AG04450 (cell line): ENCODE measurements around the gene PDK1. TPM values are rescaled to one million over a fixed set of nuclear protein-coding genes. Genes with fewer than 3 reads are reported as not detected.

ENCODE experiments used
- CTCF ChIA-PET: fragments of 300-600, 350-600 bp; formaldehyde crosslinking; extraction: SDS; loops from one replicate; lab custom pipeline; 2022; ENCODE audit warnings: antibody characterized with exemption, inconsistent platforms; lab: Charles Lee
- POLR2A ChIA-PET: fragments of 350-600 bp; formaldehyde crosslinking; extraction: SDS; loops from one replicate; lab custom pipeline; 2021; ENCODE audit warnings: antibody characterized with exemption, inconsistent platforms; lab: Yijun Ruan, JAX
- DNase-seq: peaks from one replicate; pipeline ENCODE4 v3.0.0-alpha.2; 2011; ENCODE audit warnings: low read depth, low spot score
- H3K27ac ChIP-seq: one replicate; pipeline ENCODE4 v1.5.1; 2012; ENCODE audit warnings: low read depth, low read length, control low read depth
- H3K27me3 ChIP-seq: one replicate; pipeline ENCODE4 v1.6.0; 2012; ENCODE audit warnings: low read length; ENCODE audit not compliant: control insufficient read depth, insufficient read depth
- H3K4me3 ChIP-seq: 2 replicates; pipeline ENCODE4 v1.5.1; 2011; ENCODE audit warnings: mild to moderate bottlenecking, low read depth, low read length, control low read depth
- H3K9me3 ChIP-seq: 2 replicates; pipeline ENCODE4 v1.5.1; 2012; ENCODE audit warnings: low read length; ENCODE audit not compliant: control insufficient read depth, insufficient read depth
- polyA plus RNA-seq: library from polyadenylated mRNA; depleted of rRNA; stranded (reverse); fragments of >200 nt; gene quantifications from 2 replicates; pipeline ENCODE4 v1.2.3, GENCODE V29; 2011
- TF ChIP-seq, protein P1 (sequence below): IDR thresholded peaks from 2 replicates; pipeline ENCODE4 v1.5.1; 2011; ENCODE audit warnings: low read depth, low read length, control low read depth, inconsistent platforms

Gene PDK1
- polyA plus RNA-seq, 1 experiment: 32.8 TPM

GRCh38 chr2:172623249-172623965 is 67.5 kb downstream of the PDK1 start:
- ChIA-PET CTCF (interaction anchor here (0.5 to 1.2 kb wide), 3 partner anchors 10 to 51 kb away, joined by 3 read pairs; no protein-coding TSS in a partner anchor), POLR2A (interaction anchor here (0.6 to 0.7 kb wide), 2 partner anchors 216 to 391 kb away, joined by 3 to 8 read pairs; no protein-coding TSS in a partner anchor)
- no peaks in the 10 kb centered on the region for H3K27me3 ChIP-seq
- TF ChIP-seq, protein P1, sequence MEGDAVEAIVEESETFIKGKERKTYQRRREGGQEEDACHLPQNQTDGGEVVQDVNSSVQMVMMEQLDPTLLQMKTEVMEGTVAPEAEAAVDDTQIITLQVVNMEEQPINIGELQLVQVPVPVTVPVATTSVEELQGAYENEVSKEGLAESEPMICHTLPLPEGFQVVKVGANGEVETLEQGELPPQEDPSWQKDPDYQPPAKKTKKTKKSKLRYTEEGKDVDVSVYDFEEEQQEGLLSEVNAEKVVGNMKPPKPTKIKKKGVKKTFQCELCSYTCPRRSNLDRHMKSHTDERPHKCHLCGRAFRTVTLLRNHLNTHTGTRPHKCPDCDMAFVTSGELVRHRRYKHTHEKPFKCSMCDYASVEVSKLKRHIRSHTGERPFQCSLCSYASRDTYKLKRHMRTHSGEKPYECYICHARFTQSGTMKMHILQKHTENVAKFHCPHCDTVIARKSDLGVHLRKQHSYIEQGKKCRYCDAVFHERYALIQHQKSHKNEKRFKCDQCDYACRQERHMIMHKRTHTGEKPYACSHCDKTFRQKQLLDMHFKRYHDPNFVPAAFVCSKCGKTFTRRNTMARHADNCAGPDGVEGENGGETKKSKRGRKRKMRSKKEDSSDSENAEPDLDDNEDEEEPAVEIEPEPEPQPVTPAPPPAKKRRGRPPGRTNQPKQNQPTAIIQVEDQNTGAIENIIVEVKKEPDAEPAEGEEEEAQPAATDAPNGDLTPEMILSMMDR: no peak
- H3K27ac ChIP-seq: peak overlapping the region; percentile 33
- no peak overlapping the region for H3K4me3 ChIP-seq
- H3K9me3 ChIP-seq: peaks cover 7% of the 10 kb centered on the region
- DNase-seq: peak; percentile 51

DNA sequence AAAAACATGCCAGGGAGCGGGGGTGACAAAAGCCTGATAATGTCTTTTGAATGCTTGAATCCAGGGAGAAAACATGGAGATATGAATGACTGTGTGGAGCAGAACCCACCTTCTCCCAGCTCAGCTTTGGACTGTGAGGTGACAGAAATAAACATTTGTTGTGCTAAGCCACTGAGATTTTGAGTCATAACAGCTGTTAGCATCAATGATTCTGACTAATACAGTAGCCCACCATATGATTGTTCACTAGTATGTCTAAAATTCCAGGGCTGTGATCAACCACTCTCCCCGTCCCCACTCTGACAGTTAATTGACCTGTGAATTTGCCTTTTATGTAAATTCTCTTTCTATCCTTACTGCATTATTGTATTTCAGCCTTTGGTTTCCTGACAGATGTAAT is 69.1 kb downstream of the PDK1 start:
- ChIA-PET POLR2A (interaction anchor here (0.6 kb wide), 1 partner anchor 85 kb away, joined by 3 read pairs; no protein-coding TSS in a partner anchor), CTCF (interaction anchor here (0.6 to 1.1 kb wide), 3 partner anchors 31 to 503 kb away, joined by 3 read pairs; no protein-coding TSS in a partner anchor)
- TF ChIP-seq, protein P1: no peak
- H3K4me3 ChIP-seq: no peak overlapping the region
- no peak for DNase-seq
- H3K27me3 ChIP-seq: no peaks in the 10 kb centered on the region
- H3K27ac ChIP-seq: no peak overlapping the region
- peaks cover 7% of the 10 kb centered on the region for H3K9me3 ChIP-seq

GRCh38 chr2:172627181-172627580 is 71.3 kb downstream of the PDK1 start:
- H3K9me3 ChIP-seq: peaks cover 7% of the 10 kb centered on the region
- no peak overlapping the region for H3K4me3 ChIP-seq
- no peaks in the 10 kb centered on the region for H3K27me3 ChIP-seq
- no peak overlapping the region for H3K27ac ChIP-seq
- TF ChIP-seq, protein P1: no peak
- ChIA-PET CTCF (no interaction called here), POLR2A (no interaction called here)
- no peak for DNase-seq

DNA sequence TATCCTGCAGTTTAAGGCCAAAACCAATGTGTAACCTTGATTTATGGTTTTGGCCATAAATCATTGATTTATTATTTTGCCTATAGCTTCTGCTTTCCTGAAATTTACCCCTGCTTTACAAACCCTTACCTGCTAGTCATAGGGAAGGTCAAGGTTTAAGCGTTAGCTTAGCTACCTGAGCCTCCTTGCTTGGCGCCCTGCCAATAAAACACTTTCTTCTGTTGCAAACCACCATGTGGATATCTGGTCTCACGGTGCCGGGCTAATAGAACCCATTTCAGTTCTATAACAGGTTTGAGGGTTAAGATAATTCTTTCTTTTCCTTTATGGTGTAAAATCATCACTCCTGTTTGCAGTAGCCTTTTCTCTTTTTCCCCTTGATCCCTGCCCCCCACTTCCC is 72.2 kb downstream of the PDK1 start:
- CTCF ChIA-PET: no interaction called here
- H3K27me3 ChIP-seq: no peaks in the 10 kb centered on the region
- TF ChIP-seq, protein P1: no peak
- no peak overlapping the region for H3K27ac ChIP-seq
- peaks cover 7% of the 10 kb centered on the region for H3K9me3 ChIP-seq
- H3K4me3 ChIP-seq: no peak overlapping the region
- no peak for DNase-seq
- POLR2A ChIA-PET: no interaction called here

DNA sequence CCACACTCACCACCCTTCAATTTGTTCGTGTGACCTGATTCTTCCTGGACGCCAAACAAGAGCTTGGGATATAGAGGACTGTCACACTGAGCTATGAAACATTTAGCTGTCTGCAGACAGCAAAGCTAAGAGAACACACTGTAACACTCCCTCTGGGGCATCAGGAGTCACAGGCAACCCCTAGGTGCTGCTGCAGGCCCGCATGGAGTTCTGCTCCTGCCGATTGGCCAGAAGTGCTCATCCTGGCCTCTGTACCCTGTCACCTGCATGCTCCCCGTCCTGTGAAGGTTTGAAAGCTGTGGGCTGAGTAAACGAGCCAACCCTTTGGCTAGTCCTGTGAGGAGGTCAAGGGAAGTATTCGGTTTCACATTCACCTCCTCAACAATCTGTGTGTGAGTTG is 73.7 kb downstream of the PDK1 start:
- peaks cover under 1% of the 10 kb centered on the region for H3K9me3 ChIP-seq
- no peaks in the 10 kb centered on the region for H3K27me3 ChIP-seq
- POLR2A ChIA-PET: no interaction called here
- no peak overlapping the region for H3K27ac ChIP-seq
- H3K4me3 ChIP-seq: no peak overlapping the region
- no peak for DNase-seq
- CTCF ChIA-PET: no interaction called here
- TF ChIP-seq, protein P1: no peak
